ENCODE data around the gene WASF1.

WASF1 gene

DNA sequence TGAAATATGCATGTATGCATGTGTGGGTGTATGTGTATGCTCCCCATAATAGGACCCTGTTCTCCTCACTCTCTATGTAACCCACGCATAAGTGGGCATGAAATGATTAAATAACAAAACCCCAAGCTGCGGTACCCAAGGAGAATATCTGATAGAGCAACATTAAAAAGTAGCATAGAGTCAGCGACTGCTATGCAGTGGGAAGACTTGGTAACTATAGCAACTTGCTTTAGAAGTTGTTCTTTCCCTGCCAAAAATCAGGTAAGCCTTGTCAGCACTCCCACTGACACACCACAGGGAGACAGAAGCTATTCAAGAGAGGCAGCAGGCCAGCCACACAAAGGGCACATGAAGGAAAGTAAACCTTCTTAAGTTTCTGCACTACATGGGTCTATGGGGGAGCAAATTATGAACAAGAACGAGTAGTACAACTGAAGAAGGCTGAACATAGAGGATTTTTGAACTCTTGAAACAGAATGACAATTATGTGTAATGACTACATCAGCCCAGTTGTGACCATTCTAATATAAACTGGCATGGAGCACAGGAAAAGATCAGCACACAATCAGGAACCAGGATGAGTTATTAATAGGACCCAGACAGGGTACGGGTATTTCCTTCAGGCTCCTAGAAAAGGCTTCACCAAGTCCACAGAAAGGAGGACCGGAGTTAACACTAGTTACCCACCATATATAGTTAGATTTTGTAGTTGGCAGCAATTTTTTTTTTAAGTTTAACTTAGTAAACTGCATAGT, 111.5 kb downstream of the WASF1 start:
- Histone ChIP-seq H3K27ac (no peak overlapping the region), H3K9ac (ENCODE audit: insufficient read length) (no peak overlapping the region), H3K36me3 (ENCODE audit: insufficient read depth, low read length) (no peaks in the 10 kb centered on the region), H3K9me3 (ENCODE audit: low read depth, low read length) (no peaks in the 10 kb centered on the region), H3K4me3 (no peak overlapping the region)
- DNase-seq (ENCODE audit: low read depth, low spot score), result no peak
- no peak for TF ChIP-seq POLR2AphosphoS5 (IDR thresholded peaks at IDR 0.05; ENCODE audit: borderline replicate concordance, low read depth, low read length)
- no peak for TF ChIP-seq EZH2 (IDR thresholded peaks at IDR 0.05)

DNA sequence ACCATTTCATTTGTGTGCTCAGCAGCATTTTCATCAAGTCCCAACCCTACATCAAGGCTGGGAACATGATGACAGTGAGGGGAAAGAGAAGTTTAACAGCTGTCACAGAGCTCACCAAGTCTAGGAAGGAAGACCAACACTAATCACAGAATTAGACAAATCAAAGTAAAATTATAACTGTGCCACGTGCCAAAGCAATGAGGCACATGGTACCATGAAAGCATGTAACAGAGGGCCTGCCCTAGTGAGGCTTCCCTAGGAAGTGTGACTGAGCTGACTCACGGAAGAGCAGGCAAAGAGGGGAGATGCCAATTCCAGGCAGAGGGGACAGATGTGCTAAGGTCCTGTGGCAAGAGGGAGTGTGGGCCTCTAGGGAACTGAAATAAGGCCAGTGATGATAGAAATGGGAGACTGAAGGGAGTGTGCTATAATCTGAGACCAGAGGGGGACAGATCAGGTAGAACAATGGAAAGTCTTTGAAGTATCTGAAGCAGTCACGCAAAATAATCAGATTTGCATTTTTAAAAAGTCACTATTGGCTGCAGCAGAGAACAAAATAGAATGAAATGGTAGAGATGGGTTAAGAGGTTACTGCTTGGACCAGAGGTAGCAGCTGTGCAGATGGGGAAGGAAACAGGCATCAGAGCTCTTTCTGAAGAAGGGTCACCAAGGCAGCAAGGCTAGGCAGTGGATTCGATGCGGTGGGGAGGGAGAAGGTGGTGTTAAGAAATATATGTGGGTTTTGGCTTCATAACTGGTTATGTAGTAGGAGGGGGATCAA, 114.5 kb downstream of the WASF1 start:
- H3K27ac ChIP-seq, result no peak overlapping the region
- no peak overlapping the region for H3K9ac ChIP-seq (ENCODE audit: insufficient read length)
- H3K36me3 ChIP-seq (ENCODE audit: insufficient read depth, low read length), result no peaks in the 10 kb centered on the region
- no peaks in the 10 kb centered on the region for H3K9me3 ChIP-seq (ENCODE audit: low read depth, low read length)
- DNase-seq (ENCODE audit: low read depth, low spot score), result no peak
- no peak overlapping the region for H3K4me3 ChIP-seq
- TF ChIP-seq POLR2AphosphoS5 (IDR thresholded peaks at IDR 0.05; ENCODE audit: borderline replicate concordance, low read depth, low read length), result no peak
- TF ChIP-seq EZH2 (IDR thresholded peaks at IDR 0.05), result no peak
- TF ChIP-seq FOXP2 (optimal IDR thresholded peaks at IDR 0.05; ENCODE audit: control extremely low read depth, extremely low read length, insufficient read depth), result no peak

DNA sequence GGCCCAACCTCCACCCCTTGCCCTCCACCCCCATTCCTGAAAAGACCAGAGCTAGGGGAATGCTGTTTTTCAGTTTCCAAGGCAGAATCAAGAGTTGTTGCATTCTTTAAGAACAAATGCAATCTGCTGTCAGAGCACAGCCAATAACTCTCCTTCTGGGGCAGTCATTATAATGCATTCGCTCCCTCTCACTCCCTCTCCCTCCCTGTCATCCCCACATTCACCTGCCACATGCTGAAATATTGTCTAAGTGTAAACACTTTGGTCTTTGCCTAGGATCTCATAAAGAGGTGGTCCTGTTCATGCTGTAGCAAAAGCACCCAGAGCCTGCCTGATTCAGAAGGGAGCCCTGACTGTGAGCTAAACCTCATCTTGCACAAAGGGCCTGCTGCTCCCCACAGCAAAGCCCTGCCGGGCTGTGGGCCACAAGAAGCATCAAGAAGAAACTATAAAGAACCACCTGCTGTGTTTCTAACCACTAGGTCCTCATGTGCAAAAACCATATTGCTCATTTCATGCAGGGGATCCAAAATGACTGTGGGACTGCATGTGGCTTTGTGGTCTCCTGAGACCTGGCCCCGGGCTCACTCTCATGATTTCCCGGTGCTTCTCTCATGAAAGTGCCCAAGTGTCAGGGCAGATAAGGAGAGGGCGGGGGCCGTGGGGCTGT, 115.7 kb downstream of the WASF1 start:
- Histone ChIP-seq H3K9me3 (ENCODE audit: low read depth, low read length) (no peaks in the 10 kb centered on the region), H3K36me3 (ENCODE audit: insufficient read depth, low read length) (no peaks in the 10 kb centered on the region), H3K27ac (no peak overlapping the region), H3K9ac (ENCODE audit: insufficient read length) (no peak overlapping the region), H3K4me3 (0 out of 2 replicates have a peak overlapping the region, but pooled peaks have one; percentile 7)
- DNase-seq (ENCODE audit: low read depth, low spot score), result peak; percentile 62
- TF ChIP-seq EZH2 (IDR thresholded peaks at IDR 0.05) (no peak), POLR2AphosphoS5 (IDR thresholded peaks at IDR 0.05; ENCODE audit: borderline replicate concordance, low read depth, low read length) (peak; percentile 62), FOXP2 (optimal IDR thresholded peaks at IDR 0.05; ENCODE audit: control extremely low read depth, extremely low read length, insufficient read depth) (no peak)

DNA sequence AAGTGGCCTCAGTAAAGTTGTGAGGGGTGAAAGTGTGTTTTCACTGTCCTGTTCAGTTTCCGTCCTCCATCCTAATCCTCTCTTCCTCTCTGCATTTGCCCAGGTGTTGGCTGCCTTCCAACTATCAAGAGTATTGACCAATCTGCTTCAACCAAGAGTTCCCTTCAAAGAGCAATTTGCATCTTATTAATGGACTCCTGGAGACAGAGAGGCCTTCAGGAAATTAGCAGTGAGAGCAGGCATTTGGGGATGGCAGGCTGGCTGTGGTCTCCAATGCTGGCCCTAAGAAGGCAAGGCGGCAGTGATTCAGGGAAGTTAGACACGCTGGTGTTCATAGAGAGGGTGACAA, 124.1 kb downstream of the WASF1 start:
- Histone ChIP-seq H3K9ac (ENCODE audit: insufficient read length) (peak overlapping the region; percentile 61), H3K36me3 (ENCODE audit: insufficient read depth, low read length) (no peaks in the 10 kb centered on the region), H3K27ac (peak overlapping the region; percentile 91), H3K9me3 (ENCODE audit: low read depth, low read length) (no peaks in the 10 kb centered on the region), H3K4me3 (peak overlapping the region; percentile 39)
- peak; percentile 69 for DNase-seq (ENCODE audit: low read depth, low spot score)
- TF ChIP-seq FOXP2 (optimal IDR thresholded peaks at IDR 0.05; ENCODE audit: control extremely low read depth, extremely low read length, insufficient read depth) (no peak), POLR2AphosphoS5 (IDR thresholded peaks at IDR 0.05; ENCODE audit: borderline replicate concordance, low read depth, low read length) (peak; percentile 47), EZH2 (IDR thresholded peaks at IDR 0.05) (no peak)

DNA sequence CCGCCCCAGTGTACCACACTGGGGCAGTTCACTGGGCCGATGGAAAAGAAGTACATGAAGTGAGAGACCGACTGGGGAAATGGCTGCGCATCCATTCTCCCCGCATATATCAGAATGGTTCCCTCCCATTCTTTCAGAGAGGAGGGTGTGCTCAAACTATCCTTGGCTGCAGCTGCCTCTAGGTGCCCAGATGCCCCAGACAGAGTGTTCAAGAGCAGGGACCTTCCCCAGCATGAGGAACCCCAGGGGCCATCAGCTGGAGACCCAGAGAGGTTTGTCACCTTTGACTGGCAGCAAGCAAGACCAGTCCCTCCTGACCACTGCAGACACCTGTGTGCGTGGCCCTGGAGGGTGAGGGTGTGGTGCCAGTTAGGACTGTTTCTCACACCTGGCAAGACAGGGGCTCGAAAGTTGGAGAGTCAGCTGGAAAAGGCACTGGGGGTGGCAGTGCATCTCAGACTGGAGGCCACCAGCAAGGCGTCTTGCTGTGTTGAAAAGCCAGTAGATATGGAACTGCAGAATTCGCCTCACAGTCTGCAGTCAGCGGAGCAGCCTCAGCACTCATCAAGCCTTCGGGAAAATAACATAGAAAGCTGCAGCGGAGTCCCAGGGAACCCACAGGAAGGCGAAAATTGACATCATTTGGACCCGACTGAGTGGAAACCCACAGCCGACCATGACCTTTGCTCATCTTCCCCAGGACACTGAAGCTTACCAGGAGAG, 124.6 kb downstream of the WASF1 start:
- H3K27ac ChIP-seq, result peak overlapping the region; percentile 91
- H3K9me3 ChIP-seq (ENCODE audit: low read depth, low read length), result no peaks in the 10 kb centered on the region
- DNase-seq (ENCODE audit: low read depth, low spot score), result no peak
- no peak overlapping the region for H3K9ac ChIP-seq (ENCODE audit: insufficient read length)
- peak overlapping the region; percentile 39; the same call in 1 of the 2 replicates for H3K4me3 ChIP-seq
- TF ChIP-seq FOXP2 (optimal IDR thresholded peaks at IDR 0.05; ENCODE audit: control extremely low read depth, extremely low read length, insufficient read depth) (no peak), POLR2AphosphoS5 (IDR thresholded peaks at IDR 0.05; ENCODE audit: borderline replicate concordance, low read depth, low read length) (no peak), EZH2 (IDR thresholded peaks at IDR 0.05) (no peak)
- H3K36me3 ChIP-seq (ENCODE audit: insufficient read depth, low read length), result no peaks in the 10 kb centered on the region

DNA sequence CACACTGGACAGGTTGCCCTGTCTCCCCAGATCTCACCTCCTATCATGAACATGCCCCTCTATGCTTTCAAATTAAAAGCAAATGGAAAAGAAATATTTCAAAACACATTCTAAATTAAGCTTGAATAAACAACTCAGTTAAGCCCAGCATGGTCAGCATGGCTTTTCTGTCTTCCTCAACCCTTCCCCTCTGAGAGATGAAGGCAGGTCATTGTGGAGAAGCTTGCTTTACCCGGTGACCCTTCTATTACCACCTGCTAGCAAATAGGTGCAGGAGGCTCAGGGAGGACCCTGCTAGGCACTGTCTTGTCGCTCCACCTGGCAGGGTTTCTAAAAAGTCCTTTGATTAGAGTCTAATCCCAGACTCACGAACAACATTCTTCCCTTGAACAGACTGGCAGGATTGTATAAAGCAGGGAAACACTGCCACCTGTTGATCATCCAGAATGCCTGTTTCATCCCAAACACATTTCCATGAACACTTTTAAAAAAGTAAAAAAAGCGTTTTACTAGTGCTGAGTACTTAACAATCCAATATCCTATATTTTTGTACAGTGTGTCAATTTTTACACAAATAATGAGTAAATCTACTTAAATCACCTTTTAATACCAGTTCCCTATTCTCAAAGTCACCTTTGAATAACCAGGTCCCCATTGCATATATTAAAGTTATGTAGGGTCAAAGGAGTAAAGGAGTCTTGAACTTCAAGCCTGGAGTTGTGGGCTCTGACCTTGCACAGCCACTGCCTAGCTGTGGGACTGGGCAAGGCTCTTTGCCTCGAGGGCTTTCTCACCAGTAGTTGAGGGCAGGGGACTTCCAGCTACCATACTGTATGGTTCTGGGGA, 125.9 kb downstream of the WASF1 start:
- Histone ChIP-seq H3K9ac (ENCODE audit: insufficient read length) (no peak overlapping the region), H3K27ac (no peak overlapping the region), H3K9me3 (ENCODE audit: low read depth, low read length) (no peaks in the 10 kb centered on the region), H3K4me3 (no peak overlapping the region), H3K36me3 (ENCODE audit: insufficient read depth, low read length) (no peaks in the 10 kb centered on the region)
- no peak for TF ChIP-seq FOXP2 (optimal IDR thresholded peaks at IDR 0.05; ENCODE audit: control extremely low read depth, extremely low read length, insufficient read depth)
- TF ChIP-seq EZH2 (IDR thresholded peaks at IDR 0.05), result no peak
- no peak for TF ChIP-seq POLR2AphosphoS5 (IDR thresholded peaks at IDR 0.05; ENCODE audit: borderline replicate concordance, low read depth, low read length)
- DNase-seq (ENCODE audit: low read depth, low spot score), result peak; percentile 40

DNA sequence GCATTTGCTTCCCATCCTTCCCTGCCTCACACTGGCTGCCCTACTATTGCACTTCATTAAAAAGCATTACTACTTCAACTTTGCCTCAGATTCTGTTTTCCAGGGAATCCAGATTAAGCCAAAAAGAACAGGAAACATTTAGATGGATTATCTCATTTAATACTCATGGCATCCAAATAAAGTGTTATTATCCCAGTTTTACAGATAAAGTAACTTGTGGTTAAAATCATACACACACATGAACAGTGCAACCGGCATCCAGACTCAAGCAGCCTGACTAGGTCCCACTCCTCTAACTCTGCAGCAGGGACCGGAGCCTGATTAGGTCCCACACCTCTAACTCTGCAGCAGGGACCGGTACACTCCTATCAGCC, 129.0 kb downstream of the WASF1 start:
- H3K36me3 ChIP-seq (ENCODE audit: insufficient read depth, low read length), result no peaks in the 10 kb centered on the region; the same call in 1 of the 2 replicates
- no peak overlapping the region for H3K27ac ChIP-seq
- H3K4me3 ChIP-seq, result no peak overlapping the region
- DNase-seq (ENCODE audit: low read depth, low spot score), result no peak
- no peak for TF ChIP-seq POLR2AphosphoS5 (IDR thresholded peaks at IDR 0.05; ENCODE audit: borderline replicate concordance, low read depth, low read length)
- TF ChIP-seq EZH2 (IDR thresholded peaks at IDR 0.05), result no peak
- TF ChIP-seq FOXP2 (optimal IDR thresholded peaks at IDR 0.05; ENCODE audit: control extremely low read depth, extremely low read length, insufficient read depth), result no peak
- H3K9ac ChIP-seq (ENCODE audit: insufficient read length), result no peak overlapping the region
- 0 out of 2 replicates have a peak, but pooled peaks cover 4% of the 10 kb centered on the region for H3K9me3 ChIP-seq (ENCODE audit: low read depth, low read length)
